H1 (cell line): Measurements from ENCODE around the gene GRAMD2A. TPM values are rescaled to one million over a fixed set of nuclear protein-coding genes. Genes with fewer than 3 reads are reported as not detected.
A peak's percentile ranks its signal among the peaks of the same experiment; 100 is the strongest.

Experiments
- CTCF ChIA-PET: fragments of 300-600 bp; sonication (Branson Sonifier 250); formaldehyde crosslinking; loops from one replicate; lab custom pipeline; 2021; ENCODE audit not compliant: partially characterized antibody; lab: Charles Lee
- POLR2A ChIA-PET: fragments of 300-600 bp; sonication (Branson Sonifier 250); formaldehyde crosslinking; loops from one replicate; lab custom pipeline; 2021; ENCODE audit warnings: inconsistent platforms; ENCODE audit not compliant: partially characterized antibody; lab: Charles Lee
- DNase-seq, 2 experiments: peaks; one replicate each; pipeline versions ENCODE4 v3.0.0 to v3.0.0-alpha.2; 2010 to 2022; ENCODE audit warnings: low spot score in 2 of 2, low read depth in 1 of 2, mixed read lengths in 1 of 2
- FAIRE-seq: peaks from 2 replicates; lab custom pipeline; 2011; peaks lifted over from hg19 to GRCh38; lab: Jason Lieb, UNC
- H2AFZ ChIP-seq: 2 replicates; pipeline ENCODE4 v1.8.1; 2012; ENCODE audit warnings: low read length, inconsistent platforms
- H2AK5ac ChIP-seq: 2 replicates; pipeline ENCODE4 v1.6.1; 2013; ENCODE audit warnings: low read depth, low read length
- H2BK120ac ChIP-seq: replicated peaks from 2 replicates; pipeline ENCODE3; 2013; ENCODE audit warnings: low read depth, low read length, inconsistent platforms
- H2BK12ac ChIP-seq: 2 replicates; pipeline ENCODE4 v1.6.1; 2013; ENCODE audit warnings: low read depth, low read length
- H2BK15ac ChIP-seq: 2 replicates; pipeline ENCODE4 v1.6.1; 2013; ENCODE audit warnings: low read length
- H2BK20ac ChIP-seq: 2 replicates; pipeline ENCODE4 v1.6.1; 2013; ENCODE audit warnings: low read length
- H2BK5ac ChIP-seq: 2 replicates; pipeline ENCODE4 v1.6.1; 2013; ENCODE audit warnings: low read depth, low read length
- H3K14ac ChIP-seq: 2 replicates; pipeline ENCODE4 v1.6.1; 2013; ENCODE audit warnings: inconsistent platforms; ENCODE audit not compliant: insufficient read length
- H3K18ac ChIP-seq: 2 replicates; pipeline ENCODE4 v1.6.1; 2013; ENCODE audit warnings: low read length; ENCODE audit errors: extremely low read depth
- H3K23ac ChIP-seq: 2 replicates; pipeline ENCODE4 v1.6.1; 2013; ENCODE audit warnings: inconsistent platforms; ENCODE audit not compliant: insufficient read length
- H3K23me2 ChIP-seq: 2 replicates; pipeline ENCODE4 v1.6.1; 2013; ENCODE audit warnings: low read depth, low read length
- H3K27ac ChIP-seq: 2 replicates; pipeline ENCODE4 v1.6.1; 2011; ENCODE audit warnings: low read depth, low read length, inconsistent platforms
- H3K27me3 ChIP-seq, 4 experiments: replicated peaks in 1 of 4; 1 replicate in 1 of 4; 2 replicates in 3 of 4; pipeline versions ENCODE4 v1.6.1 to v1.8.1; 2011 to 2013; ENCODE audit warnings: low read length in 3 of 4, mild to moderate bottlenecking in 3 of 4, inconsistent platforms in 2 of 4, mixed read lengths in 2 of 4, moderate library complexity in 1 of 4; ENCODE audit not compliant: control insufficient read depth in 3 of 4, insufficient read depth in 3 of 4; ENCODE audit errors: extremely low read depth in 1 of 4
- H3K36me3 ChIP-seq, 4 experiments: 2 replicates each; pipeline versions ENCODE4 v1.6.1 to v1.8.1; 2011 to 2013; ENCODE audit warnings: mild to moderate bottlenecking in 4 of 4, low read length in 3 of 4, moderate library complexity in 2 of 4, control low read depth in 1 of 4, inconsistent platforms in 1 of 4; ENCODE audit not compliant: insufficient read depth in 4 of 4, control insufficient read depth in 2 of 4
- H3K4ac ChIP-seq: replicated peaks from 2 replicates; pipeline ENCODE3; 2013; ENCODE audit warnings: low read length, low read depth, mixed read lengths, inconsistent platforms; ENCODE audit not compliant: insufficient read length
- H3K4me1 ChIP-seq, 4 experiments: replicated peaks in 1 of 4; 1 replicate in 1 of 4; 2 replicates in 3 of 4; pipeline versions ENCODE4 v1.6.1 to v1.8.1; 2011 to 2013; ENCODE audit warnings: low read length in 3 of 4, inconsistent platforms in 2 of 4, mixed read lengths in 1 of 4; ENCODE audit not compliant: insufficient read depth in 4 of 4, control insufficient read depth in 3 of 4
- H3K4me2 ChIP-seq, 2 experiments: 2 replicates each; pipeline versions ENCODE4 v1.6.1 to v1.8.1; 2011 to 2013; ENCODE audit warnings: low read depth in 2 of 2, low read length in 2 of 2, control low read depth in 1 of 2, inconsistent platforms in 1 of 2, mild to moderate bottlenecking in 1 of 2; ENCODE audit not compliant: insufficient read depth in 1 of 2
- H3K4me3 ChIP-seq, 4 experiments: fragments of 200-600, 300-600 bp in 1 of 4; sonication (generic), shearing (Covaris generic), sonication (Bioruptor Twin) in 1 of 4; 2 replicates each; pipeline versions ENCODE4 v1.5.1 to v1.8.1; 2011 to 2016; ENCODE audit warnings: low read length in 4 of 4, low read depth in 3 of 4, control low read depth in 2 of 4, inconsistent platforms in 2 of 4, mild to moderate bottlenecking in 2 of 4, mixed read lengths in 1 of 4, moderate library complexity in 1 of 4; ENCODE audit not compliant: insufficient read depth in 2 of 4; ENCODE audit errors: extremely low read depth in 1 of 4
- H3K56ac ChIP-seq: replicated peaks from 2 replicates; pipeline ENCODE3; 2013; ENCODE audit warnings: low read depth, mild to moderate bottlenecking, mixed read lengths, low read length, inconsistent platforms; ENCODE audit not compliant: insufficient read length
- H3K79me1 ChIP-seq: 2 replicates; pipeline ENCODE4 v1.6.1; 2013; ENCODE audit warnings: low read depth, low read length, control low read depth
- H3K79me2 ChIP-seq, 2 experiments: 2 replicates each; pipeline versions ENCODE4 v1.6.1 to v1.8.1; 2012 to 2013; ENCODE audit warnings: low read length in 2 of 2, mild to moderate bottlenecking in 2 of 2, inconsistent platforms in 1 of 2; ENCODE audit not compliant: insufficient read depth in 2 of 2, control insufficient read depth in 1 of 2
- H3K9ac ChIP-seq, 4 experiments: replicated peaks in 1 of 4; 1 replicate in 1 of 4; 2 replicates in 3 of 4; pipeline versions ENCODE4 v1.6.1 to v1.8.1; 2011 to 2013; ENCODE audit warnings: low read depth in 3 of 4, low read length in 3 of 4, control low read depth in 2 of 4, mild to moderate bottlenecking in 2 of 4, moderate library complexity in 2 of 4, inconsistent platforms in 1 of 4; ENCODE audit errors: extremely low read depth in 1 of 4
- H3K9me3 ChIP-seq, 2 experiments: 2 replicates each; pipeline versions ENCODE4 v1.6.1 to v1.8.1; 2012 to 2013; ENCODE audit warnings: mild to moderate bottlenecking in 2 of 2, moderate library complexity in 2 of 2, control low read depth in 1 of 2, inconsistent platforms in 1 of 2, low read depth in 1 of 2, low read length in 1 of 2, mixed read lengths in 1 of 2; ENCODE audit not compliant: insufficient read depth in 2 of 2
- H4K20me1 ChIP-seq, 2 experiments: replicated peaks in 1 of 2; 2 replicates each; pipeline versions ENCODE3 to v1.8.1; 2011 to 2013; ENCODE audit warnings: inconsistent platforms in 2 of 2, low read length in 2 of 2, mild to moderate bottlenecking in 1 of 2; ENCODE audit not compliant: insufficient read depth in 2 of 2, control insufficient read depth in 1 of 2
- H4K5ac ChIP-seq: 2 replicates; pipeline ENCODE4 v1.6.1; 2013; ENCODE audit warnings: low read length, low read depth, mixed read lengths, inconsistent platforms; ENCODE audit not compliant: insufficient read length
- H4K8ac ChIP-seq: 2 replicates; pipeline ENCODE4 v1.8.0; 2013; ENCODE audit warnings: mild to moderate bottlenecking, moderate library complexity, low read length, inconsistent platforms; ENCODE audit not compliant: insufficient read depth; ENCODE audit errors: extremely low read depth
- H4K91ac ChIP-seq: replicated peaks from 2 replicates; pipeline ENCODE3; 2013; ENCODE audit warnings: low read length, mixed read lengths, inconsistent platforms; ENCODE audit not compliant: insufficient read length
- BRCA1 ChIP-seq: IDR thresholded peaks from 2 replicates; pipeline ENCODE4 v1.6.1; 2012; ENCODE audit warnings: low read depth, low read length, improper control_type of control experiment
- CHD2 ChIP-seq: IDR thresholded peaks from 2 replicates; pipeline ENCODE4 v1.6.1; 2012; ENCODE audit warnings: low read length, improper control_type of control experiment
- HDAC2 ChIP-seq, 2 experiments: fragments of 300-600 bp in 1 of 2; sonication (generic) in 1 of 2; IDR thresholded peaks; 2 replicates each; pipeline ENCODE4 v1.6.1; 2011 to 2012; ENCODE audit warnings: low read depth in 2 of 2, low read length in 2 of 2, mild to moderate bottlenecking in 2 of 2, moderate library complexity in 2 of 2, borderline replicate concordance in 1 of 2, inconsistent platforms in 1 of 2
- KDM5A ChIP-seq: fragments of 200-600 bp; IDR thresholded peaks from 2 replicates; pipeline ENCODE4 v1.7.1; 2012; ENCODE audit warnings: mild to moderate bottlenecking, low read length, inconsistent platforms, mixed read lengths
- PHF8 ChIP-seq: fragments of 200-600 bp; sonication (generic); conservative IDR thresholded peaks from 2 replicates; pipeline ENCODE4 v1.7.1; 2012; ENCODE audit warnings: low read depth, mild to moderate bottlenecking, inconsistent platforms, low read length, moderate library complexity
- POLR2AphosphoS5 ChIP-seq: IDR thresholded peaks from 2 replicates; pipeline ENCODE4 v1.6.1; 2011; ENCODE audit warnings: low read depth, low read length
- RFX5 ChIP-seq: IDR thresholded peaks from 2 replicates; pipeline ENCODE4 v1.6.1; 2011; ENCODE audit warnings: low read depth, low read length, improper control_type of control experiment, borderline replicate concordance
- SAP30 ChIP-seq: fragments of 300-600 bp; sonication (generic); IDR thresholded peaks from 2 replicates; pipeline ENCODE4 v1.7.1; 2012; ENCODE audit warnings: low read length, moderate library complexity, mild to moderate bottlenecking, inconsistent platforms; ENCODE audit not compliant: insufficient read depth, insufficient replicate concordance
- SIRT6 ChIP-seq: IDR thresholded peaks from one replicate; pipeline ENCODE4 v1.7.1; 2012; ENCODE audit warnings: low read length, inconsistent platforms
- WGBS, 2 experiments: shearing (Covaris generic) in 1 of 2; methylation state at CpG; one replicate each; pipeline versions ENCODE4 v1.1.6 to v1.1.7; 2013 to 2015; ENCODE audit warnings: low lambda C conversion rate in 2 of 2, mixed read lengths in 2 of 2, inconsistent platforms in 1 of 2, low coverage in 1 of 2, missing lambda C conversion rate in 1 of 2; ENCODE audit not compliant: insufficient replicate concordance in 2 of 2, insufficient coverage in 1 of 2, insufficient read length in 1 of 2; ENCODE audit errors: extremely low coverage in 1 of 2, missing lambda C conversion rate in 1 of 2; 5-methylcytosine and 5-hydroxymethylcytosine counted together
- polyA plus RNA-seq, 7 experiments: library from polyadenylated mRNA; depleted of rRNA in 3 of 7; stranded (reverse) in 5 of 7; unstranded in 2 of 7; fragments of >200 nt in 5 of 7; fragments of 200-250 nt in 2 of 7; gene quantifications; 1 replicate in 5 of 7; 2 replicates in 1 of 7; 4 replicates in 1 of 7; pipeline versions ENCODE4 v1.2.1 to v1.2.3, GENCODE V29; 2011 to 2013; ENCODE audit warnings: missing spikeins in 2 of 7, mixed read lengths in 2 of 7
- total RNA-seq: library from RNA; stranded (reverse); fragmentation: NEBNext Ultra II Directional; extraction: Animal tissue kit (Norgen Biotek cat#: 25700); gene quantifications from 2 replicates; pipeline ENCODE4 v1.2.1, GENCODE V29; 2021
- TF ChIP-seq, protein P1 (sequence below): IDR thresholded peaks from 2 replicates; pipeline ENCODE4 v1.6.1; 2012; ENCODE audit warnings: low read length, inconsistent platforms

GRAMD2A gene
- total and polyA plus RNA-seq, 2 of the 8 experiments (the other 6 are each of a cell fraction or from before 2014, with no cell fraction given), result 0.57 to 1.5 TPM

DNA sequence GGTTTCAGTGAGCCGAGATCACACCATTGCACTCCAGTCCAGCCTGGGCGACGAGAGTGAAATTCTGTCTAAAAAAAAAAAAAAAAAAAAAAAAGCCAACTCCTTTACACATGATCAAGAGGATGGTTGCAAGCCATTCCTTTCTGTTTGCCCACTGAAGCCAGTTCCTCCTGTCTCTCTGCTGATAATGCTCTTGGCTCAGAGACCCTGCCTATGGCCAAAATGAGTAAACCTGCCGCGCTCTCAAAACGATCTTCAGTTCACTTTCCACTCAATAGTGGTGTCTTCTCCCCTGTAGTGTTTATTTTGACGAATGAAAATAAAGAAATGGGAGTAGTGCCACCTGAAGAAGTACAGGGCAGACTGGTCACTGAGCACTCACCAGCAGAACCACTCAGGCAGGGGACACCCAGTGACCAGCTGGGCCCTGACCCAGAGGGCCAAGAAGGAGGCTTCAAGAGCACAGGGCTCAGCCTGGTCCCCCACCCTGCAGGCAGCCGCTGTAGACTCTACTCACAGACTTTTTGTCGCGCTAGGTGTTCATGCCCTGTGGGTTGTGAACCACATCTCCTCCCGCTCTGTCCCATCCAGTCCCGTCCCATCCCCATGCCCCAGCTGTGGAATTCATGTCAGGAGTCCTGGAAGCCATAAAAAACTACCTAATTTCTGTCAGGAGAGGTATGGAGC, 23.6 kb downstream of the GRAMD2A start:
- H3K14ac ChIP-seq, result no peak overlapping the region
- H2BK5ac ChIP-seq, result no peak overlapping the region
- H2AFZ ChIP-seq, result no peak overlapping the region
- no peaks in the 10 kb centered on the region for H3K27me3 ChIP-seq
- H4K8ac ChIP-seq, result no peak overlapping the region
- H4K91ac ChIP-seq, result peak overlapping the region; percentile 31
- no peak overlapping the region for H3K56ac ChIP-seq
- H3K18ac ChIP-seq, result no peak overlapping the region
- FAIRE-seq, result no peak
- no peak overlapping the region for H3K4ac ChIP-seq
- no peak overlapping the region for H2BK12ac ChIP-seq
- no peak overlapping the region for H3K9ac ChIP-seq
- no peaks in the 10 kb centered on the region for H4K20me1 ChIP-seq
- no peak overlapping the region for H2BK20ac ChIP-seq
- H2BK15ac ChIP-seq, result no peak overlapping the region
- CTCF ChIA-PET, result interaction anchor here (1.4 kb wide), 1 partner anchor 13 kb away, joined by 4 read pairs; no protein-coding TSS in a partner anchor
- H3K4me3 ChIP-seq, result no peak overlapping the region
- no peaks in the 10 kb centered on the region for H3K79me1 ChIP-seq
- DNase-seq, result no peak
- no peak overlapping the region for H3K23ac ChIP-seq
- H3K36me3 ChIP-seq, result no peaks in the 10 kb centered on the region
- 85% methylated on average over 11 of the region's 12 CpGs; no CpG with 5 or more reads in 1 of the 2 experiments for WGBS, 2 experiments
- POLR2A ChIA-PET, result interaction anchor here (0.9 kb wide), 1 partner anchor 25 kb away, joined by 3 read pairs; no protein-coding TSS in a partner anchor
- no peaks in the 10 kb centered on the region for H3K9me3 ChIP-seq
- no peak overlapping the region for H2BK120ac ChIP-seq
- peaks cover 0 to 3% (median 1%) of the 10 kb centered on the region in 4 experiments; a peak in 1 of 7 replicates for H3K4me1 ChIP-seq
- no peak overlapping the region for H3K27ac ChIP-seq
- H4K5ac ChIP-seq, result no peak overlapping the region
- H3K4me2 ChIP-seq, result no peak overlapping the region
- no peak overlapping the region for H2AK5ac ChIP-seq
- no peaks in the 10 kb centered on the region for H3K23me2 ChIP-seq
- no peaks in the 10 kb centered on the region for H3K79me2 ChIP-seq
- TF ChIP-seq, protein P1, sequence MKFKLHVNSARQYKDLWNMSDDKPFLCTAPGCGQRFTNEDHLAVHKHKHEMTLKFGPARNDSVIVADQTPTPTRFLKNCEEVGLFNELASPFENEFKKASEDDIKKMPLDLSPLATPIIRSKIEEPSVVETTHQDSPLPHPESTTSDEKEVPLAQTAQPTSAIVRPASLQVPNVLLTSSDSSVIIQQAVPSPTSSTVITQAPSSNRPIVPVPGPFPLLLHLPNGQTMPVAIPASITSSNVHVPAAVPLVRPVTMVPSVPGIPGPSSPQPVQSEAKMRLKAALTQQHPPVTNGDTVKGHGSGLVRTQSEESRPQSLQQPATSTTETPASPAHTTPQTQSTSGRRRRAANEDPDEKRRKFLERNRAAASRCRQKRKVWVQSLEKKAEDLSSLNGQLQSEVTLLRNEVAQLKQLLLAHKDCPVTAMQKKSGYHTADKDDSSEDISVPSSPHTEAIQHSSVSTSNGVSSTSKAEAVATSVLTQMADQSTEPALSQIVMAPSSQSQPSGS, result no peak
- TF ChIP-seq PHF8, result no peak
- TF ChIP-seq KDM5A, result no peak
- TF ChIP-seq SAP30, result no peak
- TF ChIP-seq POLR2AphosphoS5, result no peak
- no peak for TF ChIP-seq RFX5
- no peak for TF ChIP-seq CHD2
- TF ChIP-seq SIRT6, result no peak
- TF ChIP-seq HDAC2 (IDR thresholded peaks at IDR 0.05; ENCODE audit: borderline replicate concordance in 1 of 2, low read depth in 2 of 2, low read length in 2 of 2), result no peak
- no peak for TF ChIP-seq BRCA1
